Mesodermal cell (in vitro differentiated cells): ENCODE measurements around the gene STRN3.
"Not testable (repeated sequence)": the region's sequence is repeated elsewhere in the genome, so short reads cannot be mapped to it uniquely, and the experiment has no call there.

Experiments used
- H3K27ac ChIP-seq: 2 replicates; pipeline ENCODE4 v1.7.0; 2013; ENCODE audit warnings: mild to moderate bottlenecking, low read depth, low read length, moderate library complexity; ENCODE audit not compliant: severe bottlenecking
- H3K36me3 ChIP-seq: 2 replicates; pipeline ENCODE4 v1.7.1; 2013; ENCODE audit warnings: mild to moderate bottlenecking, low read length, moderate library complexity; ENCODE audit not compliant: control insufficient read depth, insufficient read depth
- H3K4me1 ChIP-seq: one replicate; pipeline ENCODE4 v1.7.1; 2013; ENCODE audit warnings: mild to moderate bottlenecking, low read length; ENCODE audit not compliant: insufficient read depth, control insufficient read depth, poor library complexity, severe bottlenecking
- H3K4me3 ChIP-seq: 2 replicates; pipeline ENCODE4 v1.7.0; 2013; ENCODE audit warnings: low read length, control low read depth, mild to moderate bottlenecking; ENCODE audit not compliant: insufficient read depth, poor library complexity, severe bottlenecking; ENCODE audit errors: extremely low read depth
- H3K9me3 ChIP-seq: 2 replicates; pipeline ENCODE4 v1.7.1; 2013; ENCODE audit warnings: mild to moderate bottlenecking, low read length, moderate library complexity; ENCODE audit not compliant: control insufficient read depth
- WGBS, 2 experiments: methylation state at CpG; one replicate each; pipeline ENCODE4 v1.1.5; 2013; ENCODE audit warnings: missing lambda C conversion rate in 2 of 2; ENCODE audit not compliant: insufficient coverage in 2 of 2; 5-methylcytosine and 5-hydroxymethylcytosine counted together

STRN3 gene

DNA sequence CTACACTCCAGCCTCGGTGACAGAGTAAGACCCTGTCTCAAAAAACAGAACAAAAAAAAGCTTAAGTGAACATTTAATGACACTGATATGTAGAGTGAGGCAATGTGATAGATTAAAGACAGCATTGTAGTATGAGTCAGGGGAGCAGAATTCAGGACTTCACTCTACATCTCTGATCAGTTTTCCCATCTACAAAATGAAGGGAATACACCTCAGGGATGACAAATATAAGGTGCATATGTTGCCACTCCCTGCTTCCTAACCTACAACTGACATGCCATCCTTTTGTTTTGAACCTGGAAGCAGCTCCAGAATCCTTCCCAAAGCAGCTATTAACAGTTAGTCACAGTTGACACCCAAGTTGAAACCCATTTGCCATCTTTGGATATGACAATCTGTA, 30.9 kb upstream of the STRN3 start:
- H3K4me1 ChIP-seq = peaks cover 5% of the 10 kb centered on the region
- no peaks in the 10 kb centered on the region for H3K9me3 ChIP-seq
- no peak overlapping the region for H3K27ac ChIP-seq
- H3K4me3 ChIP-seq = no peak overlapping the region
- WGBS, 2 experiments = 100% methylated on average over 1 of the region's 1 CpG; no CpG with 5 or more reads in 1 of the 2 experiments
- H3K36me3 ChIP-seq = no peaks in the 10 kb centered on the region

DNA sequence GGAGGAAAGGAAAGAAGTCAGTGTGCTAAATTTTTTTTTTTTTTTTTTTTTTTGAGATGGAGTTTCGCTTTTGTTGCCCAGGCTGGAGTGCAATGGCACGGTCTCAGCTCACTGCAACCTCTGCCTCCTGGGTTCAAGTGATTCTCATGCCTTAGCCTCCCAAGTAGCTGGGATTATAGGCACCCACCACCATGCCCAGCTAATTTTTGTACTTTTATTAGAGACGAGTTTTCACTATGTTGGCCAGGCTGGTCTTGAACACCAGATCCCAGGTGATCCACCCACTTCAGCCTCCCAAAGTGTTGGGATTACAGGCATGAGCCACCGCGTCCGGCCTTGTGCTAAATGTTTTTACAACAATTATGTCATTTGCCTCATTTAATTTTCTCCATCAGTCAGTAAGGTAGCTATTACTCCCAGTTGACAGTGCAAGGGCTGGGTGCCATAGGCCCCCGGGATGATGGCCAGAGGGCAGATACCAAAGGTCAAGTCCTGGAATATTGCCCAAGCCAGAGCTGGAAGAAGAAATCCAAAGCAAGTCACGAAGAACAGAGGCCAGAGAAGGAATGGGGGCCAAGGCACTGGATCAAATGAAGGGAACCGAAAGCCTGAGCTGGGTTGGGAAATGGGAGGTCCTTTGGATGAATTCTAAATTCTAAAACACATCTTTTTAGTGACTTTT, 26.9 kb upstream of the STRN3 start:
- 94 to 100% methylated on average over 6 to 8 of the region's 9 CpGs for WGBS, 2 experiments
- not testable (repeated sequence) for H3K27ac ChIP-seq, H3K4me3 ChIP-seq, H3K9me3 ChIP-seq, H3K4me1 ChIP-seq, H3K36me3 ChIP-seq

DNA sequence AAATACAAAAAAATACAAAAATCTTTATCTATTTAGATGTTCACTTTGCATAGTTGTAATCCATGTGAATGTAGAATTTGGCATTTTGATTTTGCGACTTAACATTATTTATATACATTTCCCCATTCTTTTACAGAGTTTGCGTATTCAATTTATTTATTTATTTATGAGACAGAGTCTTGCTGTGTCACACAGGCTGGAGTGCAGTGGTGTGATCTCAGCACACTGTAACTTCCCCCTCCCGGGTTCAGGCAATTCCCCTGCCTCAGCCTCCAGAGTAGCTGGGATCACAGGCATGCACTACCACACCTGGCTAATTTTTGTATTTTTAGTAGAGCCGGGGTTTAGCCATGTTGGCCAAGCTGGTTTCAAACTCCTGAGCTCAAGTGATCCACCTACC, 25.3 kb upstream of the STRN3 start:
- Histone ChIP-seq H3K4me3 (no peak overlapping the region), H3K27ac (no peak overlapping the region), H3K9me3 (no peaks in the 10 kb centered on the region), H3K36me3 (no peaks in the 10 kb centered on the region), H3K4me1 (no peaks in the 10 kb centered on the region)
- WGBS, 2 experiments = 83 to 92% methylated on average over 2 of the region's 4 CpGs

DNA sequence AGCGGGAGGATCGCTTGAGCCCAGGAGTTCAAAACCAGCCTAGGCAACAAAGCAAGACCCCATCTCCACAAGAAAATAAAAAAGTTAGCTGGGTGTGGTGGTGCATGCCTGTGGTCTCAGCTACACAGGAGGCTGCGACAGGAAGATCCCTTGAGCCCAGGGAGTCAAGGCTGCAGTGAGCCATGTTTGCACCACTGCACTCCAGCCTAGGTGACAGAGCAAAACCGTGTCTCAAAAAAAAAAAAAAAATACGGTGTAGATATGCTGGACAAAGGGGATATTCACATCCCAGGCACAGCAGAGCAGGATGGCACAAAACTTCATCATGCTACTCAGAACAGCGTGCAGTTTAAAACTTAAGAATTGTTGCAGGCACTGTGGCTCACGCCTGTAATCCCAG, 24.8 kb upstream of the STRN3 start:
- 83 to 100% methylated on average over 2 to 3 of the region's 7 CpGs for WGBS, 2 experiments
- H3K27ac ChIP-seq = no peak overlapping the region
- no peaks in the 10 kb centered on the region for H3K4me1 ChIP-seq
- no peak overlapping the region for H3K4me3 ChIP-seq
- no peaks in the 10 kb centered on the region for H3K9me3 ChIP-seq
- no peaks in the 10 kb centered on the region for H3K36me3 ChIP-seq

DNA sequence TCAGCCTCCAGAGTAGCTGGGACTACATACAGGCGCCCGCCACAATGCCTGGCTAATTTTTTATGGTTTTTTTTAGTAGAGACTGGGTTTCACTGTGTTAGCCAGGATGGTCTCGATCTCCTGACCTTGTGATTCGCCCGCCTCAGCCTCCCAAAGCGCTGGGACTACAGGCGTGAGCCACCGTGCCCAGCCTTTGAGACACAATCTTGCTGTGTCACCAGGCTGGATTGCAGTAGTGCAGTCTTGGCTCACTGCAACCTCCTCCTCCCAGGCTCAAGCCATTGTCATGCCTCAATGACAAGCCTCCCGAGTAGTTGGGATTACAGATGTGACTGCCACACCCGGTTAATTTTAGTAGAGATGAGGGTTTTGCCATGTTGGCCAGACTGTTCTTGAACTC, 21.3 kb upstream of the STRN3 start:
- WGBS, 2 experiments = 91 to 96% methylated on average over 9 to 10 of the region's 10 CpGs
- Histone ChIP-seq H3K27ac (no peak overlapping the region), H3K4me1 (no peaks in the 10 kb centered on the region), H3K36me3 (no peaks in the 10 kb centered on the region), H3K4me3 (no peak overlapping the region), H3K9me3 (no peaks in the 10 kb centered on the region)

DNA sequence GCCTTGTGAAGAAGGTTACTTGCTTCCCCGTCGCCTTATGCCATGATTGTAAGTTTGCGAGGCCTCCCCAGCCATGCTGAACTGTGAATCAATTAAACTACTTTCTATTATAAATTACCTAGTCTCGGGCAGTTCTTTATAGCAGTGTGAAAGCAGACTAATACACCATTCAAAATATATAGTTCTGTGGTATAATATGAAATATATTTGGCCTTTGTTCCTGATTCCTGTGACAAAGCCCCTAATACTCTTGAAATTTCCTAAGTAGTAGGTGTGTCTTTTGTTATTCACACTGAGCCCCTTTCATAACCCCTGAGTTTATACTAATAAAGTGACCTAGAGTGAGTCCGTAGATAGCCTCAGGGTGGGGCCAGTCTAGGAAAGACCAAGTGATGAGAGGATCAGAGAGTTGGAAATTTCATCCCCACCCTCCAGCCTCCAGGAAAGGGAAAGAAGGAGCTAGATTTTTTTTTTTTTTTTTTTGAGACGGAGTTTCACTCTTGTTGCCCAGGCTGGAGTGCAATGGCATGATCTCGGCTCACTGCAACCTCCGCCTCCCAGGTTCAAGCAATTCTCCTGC, 19.4 kb upstream of the STRN3 start:
- Histone ChIP-seq H3K9me3 (no peaks in the 10 kb centered on the region), H3K4me1 (no peaks in the 10 kb centered on the region), H3K4me3 (no peak overlapping the region), H3K36me3 (no peaks in the 10 kb centered on the region), H3K27ac (no peak overlapping the region)
- WGBS, 2 experiments = 87% methylated on average over 4 of the region's 8 CpGs; no CpG with 5 or more reads in 1 of the 2 experiments

DNA sequence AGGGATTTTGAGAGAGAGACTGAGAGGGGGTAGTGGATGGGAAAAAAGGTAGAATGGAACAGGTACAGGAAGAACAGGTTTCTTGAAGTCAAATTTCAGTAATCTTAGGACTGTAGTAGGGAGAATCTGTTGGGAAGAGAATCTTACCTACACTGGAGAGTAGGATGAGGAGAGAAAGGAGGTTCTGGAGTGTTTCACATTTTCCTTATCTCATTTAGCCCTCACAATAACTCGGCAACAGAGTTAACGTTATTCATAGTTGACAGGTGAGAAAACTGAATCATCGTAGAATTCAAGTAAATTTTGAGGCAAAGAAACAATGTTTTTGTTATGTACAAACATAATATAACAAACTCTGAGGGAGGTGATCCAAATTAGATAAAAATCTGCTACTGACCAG, 17.2 kb upstream of the STRN3 start:
- Histone ChIP-seq H3K27ac (no peak overlapping the region), H3K4me3 (no peak overlapping the region), H3K9me3 (no peaks in the 10 kb centered on the region), H3K36me3 (peaks cover 3% of the 10 kb centered on the region), H3K4me1 (no peaks in the 10 kb centered on the region)
- no CpG with 5 or more reads among the region's 3 CpGs for WGBS, 2 experiments

DNA sequence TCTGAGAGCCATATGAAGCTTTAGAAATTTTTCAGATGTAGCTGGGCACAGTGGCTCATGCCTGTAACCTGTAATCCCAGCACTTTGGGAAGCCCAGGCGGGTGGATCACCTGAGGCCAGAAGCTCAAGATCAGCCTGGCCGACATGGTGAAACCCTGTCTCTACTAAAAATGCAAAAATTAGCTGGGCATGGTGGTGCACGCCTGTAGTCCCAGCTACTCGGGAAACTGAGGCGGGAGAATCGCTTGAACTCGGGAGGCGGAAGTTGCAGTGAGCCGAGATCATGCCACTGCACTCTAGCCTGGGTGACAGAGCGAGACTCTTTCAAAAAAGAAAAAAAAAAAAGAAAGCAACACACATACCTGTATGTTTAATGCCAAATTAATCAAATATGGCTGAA, 16.7 kb upstream of the STRN3 start:
- 74 to 95% methylated on average over 4 to 7 of the region's 10 CpGs for whole genome bisulfite sequencing, 2 experiments
- H3K9me3 ChIP-seq, H3K27ac ChIP-seq, H3K4me3 ChIP-seq, H3K4me1 ChIP-seq, H3K36me3 ChIP-seq: not testable (repeated sequence)

DNA sequence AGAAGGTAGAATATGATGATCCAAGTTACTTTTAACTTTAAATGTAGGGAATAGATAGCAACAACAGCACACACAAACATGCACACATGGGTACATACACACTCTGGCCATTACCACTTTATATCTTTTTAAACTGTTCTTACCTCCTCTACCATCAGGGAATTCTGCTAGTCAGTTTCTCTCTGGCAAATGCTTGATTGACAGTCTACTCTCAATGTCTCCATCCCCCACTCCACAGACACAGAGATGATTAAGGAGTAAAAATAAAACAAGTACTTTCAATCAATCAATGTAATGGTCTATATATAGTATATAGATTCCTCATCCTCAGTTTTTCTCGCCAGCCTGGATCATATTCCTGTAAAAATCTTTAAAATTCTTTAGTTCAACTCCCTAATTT, 16.1 kb upstream of the STRN3 start:
- no CpG with 5 or more reads among the region's 1 CpG for WGBS, 2 experiments
- no peaks in the 10 kb centered on the region for H3K9me3 ChIP-seq
- H3K4me3 ChIP-seq = no peak overlapping the region

DNA sequence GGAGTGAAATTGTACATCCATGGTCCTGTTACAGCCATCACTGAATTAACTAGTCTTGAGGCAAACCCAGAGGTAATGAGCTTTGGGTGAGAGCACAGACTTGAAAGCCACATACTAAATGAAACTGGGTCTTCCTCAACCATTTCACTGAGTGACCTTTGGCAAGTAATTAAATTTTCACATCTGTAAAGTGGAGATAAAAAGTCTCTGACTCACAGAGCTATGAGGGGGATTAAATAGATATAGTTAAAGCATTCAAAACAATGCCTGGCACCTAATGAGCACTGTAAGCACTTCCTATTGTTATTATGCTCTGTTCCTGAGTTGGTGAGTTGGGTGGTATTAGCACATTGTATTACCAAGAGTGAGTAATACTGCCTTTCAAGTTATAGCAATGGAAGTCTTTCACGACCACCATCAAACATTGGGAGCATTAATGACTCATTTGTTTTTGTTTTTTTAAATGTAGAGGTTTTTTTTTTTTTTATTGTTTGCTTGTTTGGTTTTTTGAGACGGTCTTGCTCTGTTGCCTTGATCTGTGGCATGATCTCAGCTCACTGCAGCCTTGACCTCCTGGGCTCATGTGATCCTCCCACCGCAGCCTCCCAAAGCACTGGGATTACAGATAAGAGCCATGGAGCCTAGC, 12.5 kb upstream of the STRN3 start:
- no peak overlapping the region for H3K27ac ChIP-seq
- H3K9me3 ChIP-seq = no peaks in the 10 kb centered on the region
- peaks cover 3% of the 10 kb centered on the region for H3K36me3 ChIP-seq
- H3K4me1 ChIP-seq = no peaks in the 10 kb centered on the region
- whole genome bisulfite sequencing, 2 experiments = 100% methylated on average over 1 of the region's 3 CpGs; no CpG with 5 or more reads in 1 of the 2 experiments
- H3K4me3 ChIP-seq = no peak overlapping the region

More for the DNA sequence above, 16.1 kb upstream of the STRN3 start:
- Histone ChIP-seq H3K27ac (no peak overlapping the region), H3K36me3 (peaks cover 3% of the 10 kb centered on the region), H3K4me1 (no peaks in the 10 kb centered on the region)

DNA sequence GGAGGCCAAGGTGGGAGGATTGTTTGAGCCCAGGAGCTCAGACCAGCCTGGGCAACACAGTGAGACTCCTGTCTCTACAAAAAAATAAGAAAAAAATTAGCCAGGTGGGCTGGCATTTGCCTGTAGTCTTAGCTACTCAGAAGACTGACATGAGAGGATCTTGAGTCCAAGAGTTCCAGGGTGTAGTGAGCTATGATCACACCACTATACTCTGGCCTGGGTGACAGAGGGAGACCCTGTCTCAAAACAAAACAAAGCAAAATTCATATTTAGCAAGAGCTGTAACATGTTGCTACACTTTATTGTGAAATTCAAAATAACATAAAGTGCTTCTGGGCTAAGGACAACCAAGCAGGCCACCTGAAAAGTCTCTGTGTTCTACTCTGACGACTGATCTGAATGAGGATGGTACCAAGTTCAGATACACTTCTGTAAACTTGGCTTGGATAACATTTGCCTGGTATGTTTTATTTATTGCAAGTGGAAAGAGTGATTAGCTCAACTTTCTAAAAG, 11.6 kb upstream of the STRN3 start:
- H3K4me3 ChIP-seq = no peak overlapping the region
- peaks cover 3% of the 10 kb centered on the region for H3K36me3 ChIP-seq
- WGBS, 2 experiments = 83% methylated on average over 1 of the region's 1 CpG; no CpG with 5 or more reads in 1 of the 2 experiments
- H3K27ac ChIP-seq = no peak overlapping the region
- no peaks in the 10 kb centered on the region for H3K9me3 ChIP-seq
- H3K4me1 ChIP-seq = no peaks in the 10 kb centered on the region
